ENCODE results near the gene VSTM4. TPM values are rescaled to one million over a fixed set of nuclear protein-coding genes. Genes with fewer than 3 reads are reported as not detected.

VSTM4 gene
- total RNA-seq, 1 experiment from 2014 or later = 0.13 TPM

DNA sequence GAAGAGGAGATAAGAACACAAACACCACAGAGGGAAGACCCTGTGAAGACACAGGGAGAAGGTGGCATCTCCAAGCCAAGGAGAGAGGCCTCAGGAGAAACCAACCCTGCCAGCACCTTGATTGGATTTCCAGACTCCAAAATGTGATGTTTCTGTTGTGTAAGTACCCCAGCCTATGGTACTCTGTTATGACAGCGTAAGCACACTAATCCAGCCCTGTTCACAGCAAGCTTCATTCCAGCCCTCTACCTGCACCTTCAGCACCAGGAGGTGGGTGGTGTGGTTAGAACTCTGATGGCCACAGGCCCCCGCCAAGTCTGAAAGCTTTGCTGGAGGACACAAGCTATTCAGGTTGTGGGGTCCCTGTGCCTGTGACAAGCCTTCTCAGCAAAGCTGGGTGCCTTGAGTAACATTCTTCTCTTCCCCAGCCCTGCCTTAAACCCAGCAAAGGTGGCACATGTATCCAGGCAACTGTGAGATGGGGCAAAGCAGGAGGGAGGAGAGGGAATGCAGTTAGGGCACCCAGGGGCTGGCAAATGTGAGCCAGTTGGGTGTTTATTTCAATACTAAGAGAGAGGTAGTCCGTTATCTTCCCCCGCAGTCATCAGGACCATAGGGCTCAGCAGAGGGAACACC is 4.5 kb downstream of the VSTM4 start:
- in situ Hi-C loops (cut with HindIII; ENCODE audit: low pct_unique_long_range_greater_than_20kb, low sequenced_read_pairs) (no loop called here), intact Hi-C loops (cut with micrococcal nuclease; ENCODE audit: unreplicated experiment) (no loop called here)
- no peak for DNase-seq (ENCODE audit: low read depth, low spot score)
- ATAC-seq = no peak
- POLR2A ChIA-PET = no interaction called here
- TF ChIP-seq, protein P1, sequence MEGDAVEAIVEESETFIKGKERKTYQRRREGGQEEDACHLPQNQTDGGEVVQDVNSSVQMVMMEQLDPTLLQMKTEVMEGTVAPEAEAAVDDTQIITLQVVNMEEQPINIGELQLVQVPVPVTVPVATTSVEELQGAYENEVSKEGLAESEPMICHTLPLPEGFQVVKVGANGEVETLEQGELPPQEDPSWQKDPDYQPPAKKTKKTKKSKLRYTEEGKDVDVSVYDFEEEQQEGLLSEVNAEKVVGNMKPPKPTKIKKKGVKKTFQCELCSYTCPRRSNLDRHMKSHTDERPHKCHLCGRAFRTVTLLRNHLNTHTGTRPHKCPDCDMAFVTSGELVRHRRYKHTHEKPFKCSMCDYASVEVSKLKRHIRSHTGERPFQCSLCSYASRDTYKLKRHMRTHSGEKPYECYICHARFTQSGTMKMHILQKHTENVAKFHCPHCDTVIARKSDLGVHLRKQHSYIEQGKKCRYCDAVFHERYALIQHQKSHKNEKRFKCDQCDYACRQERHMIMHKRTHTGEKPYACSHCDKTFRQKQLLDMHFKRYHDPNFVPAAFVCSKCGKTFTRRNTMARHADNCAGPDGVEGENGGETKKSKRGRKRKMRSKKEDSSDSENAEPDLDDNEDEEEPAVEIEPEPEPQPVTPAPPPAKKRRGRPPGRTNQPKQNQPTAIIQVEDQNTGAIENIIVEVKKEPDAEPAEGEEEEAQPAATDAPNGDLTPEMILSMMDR (IDR thresholded peaks at IDR 0.05) = no peak
- no peak for TF ChIP-seq SIN3A (IDR thresholded peaks at IDR 0.05; ENCODE audit: borderline replicate concordance, insufficient read depth, low read depth, low read length)
- TF ChIP-seq, protein P2, sequence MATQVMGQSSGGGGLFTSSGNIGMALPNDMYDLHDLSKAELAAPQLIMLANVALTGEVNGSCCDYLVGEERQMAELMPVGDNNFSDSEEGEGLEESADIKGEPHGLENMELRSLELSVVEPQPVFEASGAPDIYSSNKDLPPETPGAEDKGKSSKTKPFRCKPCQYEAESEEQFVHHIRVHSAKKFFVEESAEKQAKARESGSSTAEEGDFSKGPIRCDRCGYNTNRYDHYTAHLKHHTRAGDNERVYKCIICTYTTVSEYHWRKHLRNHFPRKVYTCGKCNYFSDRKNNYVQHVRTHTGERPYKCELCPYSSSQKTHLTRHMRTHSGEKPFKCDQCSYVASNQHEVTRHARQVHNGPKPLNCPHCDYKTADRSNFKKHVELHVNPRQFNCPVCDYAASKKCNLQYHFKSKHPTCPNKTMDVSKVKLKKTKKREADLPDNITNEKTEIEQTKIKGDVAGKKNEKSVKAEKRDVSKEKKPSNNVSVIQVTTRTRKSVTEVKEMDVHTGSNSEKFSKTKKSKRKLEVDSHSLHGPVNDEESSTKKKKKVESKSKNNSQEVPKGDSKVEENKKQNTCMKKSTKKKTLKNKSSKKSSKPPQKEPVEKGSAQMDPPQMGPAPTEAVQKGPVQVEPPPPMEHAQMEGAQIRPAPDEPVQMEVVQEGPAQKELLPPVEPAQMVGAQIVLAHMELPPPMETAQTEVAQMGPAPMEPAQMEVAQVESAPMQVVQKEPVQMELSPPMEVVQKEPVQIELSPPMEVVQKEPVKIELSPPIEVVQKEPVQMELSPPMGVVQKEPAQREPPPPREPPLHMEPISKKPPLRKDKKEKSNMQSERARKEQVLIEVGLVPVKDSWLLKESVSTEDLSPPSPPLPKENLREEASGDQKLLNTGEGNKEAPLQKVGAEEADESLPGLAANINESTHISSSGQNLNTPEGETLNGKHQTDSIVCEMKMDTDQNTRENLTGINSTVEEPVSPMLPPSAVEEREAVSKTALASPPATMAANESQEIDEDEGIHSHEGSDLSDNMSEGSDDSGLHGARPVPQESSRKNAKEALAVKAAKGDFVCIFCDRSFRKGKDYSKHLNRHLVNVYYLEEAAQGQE (IDR thresholded peaks at IDR 0.05; ENCODE audit: insufficient read depth in 1 of 2, low read depth in 2 of 2, low read length in 1 of 2) = no peak
- TF ChIP-seq TCF7L2 (IDR thresholded peaks at IDR 0.05; ENCODE audit: low read depth, low read length) = no peak
- TF ChIP-seq POLR2AphosphoS5 (IDR thresholded peaks at IDR 0.05; ENCODE audit: low read depth, low read length) = no peak
- peaks cover 12% of the 10 kb centered on the region for H3K27me3 ChIP-seq (ENCODE audit: control insufficient read depth, insufficient read depth, low read length)
- CTCF ChIA-PET = no interaction called here
- H3K27ac ChIP-seq (ENCODE audit: low read length) = no peak overlapping the region
- H3K4me3 ChIP-seq (ENCODE audit: low read depth in 2 of 2, low read length in 2 of 2) = no peak overlapping the region
- no peaks in the 10 kb centered on the region for H3K36me3 ChIP-seq (ENCODE audit: control insufficient read depth, insufficient read depth, low read length)
- H3K9me3 ChIP-seq (ENCODE audit: control insufficient read depth, insufficient read depth, low read depth, low read length) = no peaks in the 10 kb centered on the region
- no peaks in the 10 kb centered on the region for H3K4me1 ChIP-seq (ENCODE audit: control insufficient read depth, insufficient read depth, low read length)
- no TSS peak for BruUV-seq (replicated peaks)

DNA sequence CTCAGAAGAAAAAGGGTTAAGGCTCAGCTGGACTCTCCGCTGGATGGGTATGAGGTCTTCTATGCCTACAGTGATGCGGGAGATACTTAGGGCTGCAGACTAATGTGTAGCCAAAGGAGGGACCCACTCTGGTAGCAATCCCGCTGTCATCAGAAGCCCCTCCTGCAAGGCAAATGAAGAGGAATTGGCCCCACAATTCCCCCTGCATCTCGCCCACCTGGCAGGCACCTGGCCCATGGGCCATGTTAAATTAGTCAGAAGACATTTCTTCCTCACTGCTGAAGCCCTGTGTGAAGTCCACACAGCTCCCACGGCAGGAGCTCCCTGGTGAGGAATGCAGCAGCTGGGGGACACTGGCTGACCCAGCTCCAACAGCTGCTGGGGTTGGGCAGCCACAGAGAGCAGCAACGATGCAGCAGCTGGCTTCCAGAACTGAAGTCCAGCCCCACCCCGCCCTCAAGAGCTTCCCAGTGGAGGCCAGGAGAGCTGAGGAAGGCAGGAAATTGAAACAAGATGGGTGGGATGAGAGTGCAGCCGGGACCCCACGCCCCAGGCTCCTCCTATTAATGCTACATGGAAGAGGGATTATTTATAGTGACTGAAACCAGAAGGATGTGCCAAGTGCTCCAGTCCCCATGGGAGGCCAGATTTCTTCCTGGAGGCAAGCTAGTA is 5.5 kb downstream of the VSTM4 start:
- Histone ChIP-seq H3K27me3 (ENCODE audit: control insufficient read depth, insufficient read depth, low read length) (peaks cover 12% of the 10 kb centered on the region), H3K36me3 (ENCODE audit: control insufficient read depth, insufficient read depth, low read length) (no peaks in the 10 kb centered on the region), H3K4me1 (ENCODE audit: control insufficient read depth, insufficient read depth, low read length) (no peaks in the 10 kb centered on the region), H3K27ac (ENCODE audit: low read length) (no peak overlapping the region), H3K4me3 (ENCODE audit: low read depth in 2 of 2, low read length in 2 of 2) (no peak overlapping the region), H3K9me3 (ENCODE audit: control insufficient read depth, insufficient read depth, low read depth, low read length) (no peaks in the 10 kb centered on the region)
- TF ChIP-seq, protein P1 (IDR thresholded peaks at IDR 0.05) = no peak
- no peak for TF ChIP-seq SIN3A (IDR thresholded peaks at IDR 0.05; ENCODE audit: borderline replicate concordance, insufficient read depth, low read depth, low read length)
- TF ChIP-seq POLR2AphosphoS5 (IDR thresholded peaks at IDR 0.05; ENCODE audit: low read depth, low read length) = no peak
- no peak for TF ChIP-seq TCF7L2 (IDR thresholded peaks at IDR 0.05; ENCODE audit: low read depth, low read length)
- TF ChIP-seq, protein P2 (IDR thresholded peaks at IDR 0.05; ENCODE audit: insufficient read depth in 1 of 2, low read depth in 2 of 2, low read length in 1 of 2) = no peak
- ATAC-seq = no peak
- intact Hi-C loops (cut with micrococcal nuclease; ENCODE audit: unreplicated experiment) = no loop called here
- BruUV-seq (replicated peaks) = no TSS peak
- DNase-seq (ENCODE audit: low read depth, low spot score) = no peak
- ChIA-PET POLR2A (no interaction called here), CTCF (no interaction called here)
- in situ Hi-C loops (cut with HindIII; ENCODE audit: low pct_unique_long_range_greater_than_20kb, low sequenced_read_pairs) = no loop called here
